LNCaP clone FGC (cell line): ENCODE measurements around the gene SEC14L6.
"Not testable (repeated sequence)": the region's sequence is repeated elsewhere in the genome, so short reads cannot be mapped to it uniquely, and the experiment has no call there.

Source experiments
- DNase-seq: peaks from one replicate; pipeline ENCODE4 v3.0.0-alpha.2; 2011; ENCODE audit warnings: low read depth
- H3K4me3 ChIP-seq: 2 replicates; pipeline ENCODE4 v1.5.1; 2011; ENCODE audit warnings: mild to moderate bottlenecking, low read depth, low read length, control low read depth
- TF ChIP-seq, protein P1 (sequence below): IDR thresholded peaks from 2 replicates; pipeline ENCODE4 v1.5.1; 2012; ENCODE audit warnings: mild to moderate bottlenecking; ENCODE audit not compliant: control insufficient read depth, insufficient read depth; ENCODE audit errors: extremely low read depth

Gene SEC14L6

DNA sequence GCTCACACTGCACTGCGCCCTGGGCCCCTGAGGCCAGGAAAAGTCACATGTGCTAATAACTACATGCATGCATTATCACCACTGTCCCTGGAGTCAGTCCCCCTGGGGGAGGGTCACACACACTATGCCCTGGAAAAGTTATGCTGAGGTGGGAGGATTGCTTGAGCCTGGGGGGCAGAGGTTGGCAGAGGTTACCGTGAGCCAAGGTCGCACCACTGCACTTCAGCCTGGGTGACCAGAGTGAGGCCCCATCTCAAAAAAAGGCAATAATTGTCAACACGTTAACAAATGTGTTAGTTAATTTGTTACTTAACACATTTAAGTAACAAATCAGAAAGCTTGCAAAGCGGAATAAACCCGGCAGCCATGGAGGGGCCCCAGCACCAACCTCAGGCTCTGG lies 13.3 kb upstream of the SEC14L6 start:
- DNase-seq = no peak
- TF ChIP-seq, protein P1, sequence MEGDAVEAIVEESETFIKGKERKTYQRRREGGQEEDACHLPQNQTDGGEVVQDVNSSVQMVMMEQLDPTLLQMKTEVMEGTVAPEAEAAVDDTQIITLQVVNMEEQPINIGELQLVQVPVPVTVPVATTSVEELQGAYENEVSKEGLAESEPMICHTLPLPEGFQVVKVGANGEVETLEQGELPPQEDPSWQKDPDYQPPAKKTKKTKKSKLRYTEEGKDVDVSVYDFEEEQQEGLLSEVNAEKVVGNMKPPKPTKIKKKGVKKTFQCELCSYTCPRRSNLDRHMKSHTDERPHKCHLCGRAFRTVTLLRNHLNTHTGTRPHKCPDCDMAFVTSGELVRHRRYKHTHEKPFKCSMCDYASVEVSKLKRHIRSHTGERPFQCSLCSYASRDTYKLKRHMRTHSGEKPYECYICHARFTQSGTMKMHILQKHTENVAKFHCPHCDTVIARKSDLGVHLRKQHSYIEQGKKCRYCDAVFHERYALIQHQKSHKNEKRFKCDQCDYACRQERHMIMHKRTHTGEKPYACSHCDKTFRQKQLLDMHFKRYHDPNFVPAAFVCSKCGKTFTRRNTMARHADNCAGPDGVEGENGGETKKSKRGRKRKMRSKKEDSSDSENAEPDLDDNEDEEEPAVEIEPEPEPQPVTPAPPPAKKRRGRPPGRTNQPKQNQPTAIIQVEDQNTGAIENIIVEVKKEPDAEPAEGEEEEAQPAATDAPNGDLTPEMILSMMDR = no peak
- H3K4me3 ChIP-seq = no peak overlapping the region

DNA sequence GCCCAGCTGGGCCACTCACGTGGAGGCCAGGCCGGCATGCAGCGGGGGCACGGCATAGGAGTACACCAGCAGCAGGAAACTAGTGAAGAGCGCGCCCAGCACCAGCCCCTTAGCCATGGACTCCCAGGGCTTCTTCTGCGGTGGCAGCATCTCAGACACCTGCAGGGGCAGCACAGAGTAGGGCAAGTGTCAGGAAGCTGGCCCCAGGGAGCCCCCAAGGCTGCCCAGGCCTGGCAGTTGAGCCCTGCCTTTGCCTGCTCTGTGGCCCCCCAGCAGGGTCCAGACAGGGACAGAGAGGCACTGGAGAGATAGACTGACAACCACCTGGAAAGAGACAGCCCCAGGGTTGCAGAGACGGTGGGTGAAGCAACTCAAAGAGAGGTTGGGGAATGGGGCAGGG lies 10.7 kb upstream of the SEC14L6 start:
- DNase-seq = no peak
- TF ChIP-seq, protein P1 = no peak

DNA sequence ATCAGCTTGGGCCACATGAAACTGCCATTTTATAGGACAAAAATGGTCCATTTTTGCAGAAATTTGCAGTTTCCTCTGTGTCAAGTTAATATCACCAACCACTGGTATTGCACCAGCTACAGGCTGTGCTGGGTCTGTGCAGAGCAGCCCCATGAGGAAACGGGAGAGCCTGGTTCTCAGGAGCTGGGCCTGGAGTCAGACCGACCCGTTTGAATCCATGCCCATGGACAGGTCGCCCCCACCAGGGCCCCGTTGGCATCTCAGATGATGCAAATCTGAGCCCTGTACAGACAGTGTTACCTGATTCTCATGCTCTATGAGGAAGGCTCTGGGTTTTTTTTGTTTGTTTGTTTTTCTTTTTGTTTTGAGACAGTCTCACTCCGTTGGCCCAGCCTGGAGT lies 9.8 kb upstream of the SEC14L6 start:
- no peak overlapping the region for H3K4me3 ChIP-seq
- TF ChIP-seq, protein P1 = no peak
- no peak for DNase-seq

More for the DNA sequence above, 10.7 kb upstream of the SEC14L6 start:
- no peak overlapping the region for H3K4me3 ChIP-seq

DNA sequence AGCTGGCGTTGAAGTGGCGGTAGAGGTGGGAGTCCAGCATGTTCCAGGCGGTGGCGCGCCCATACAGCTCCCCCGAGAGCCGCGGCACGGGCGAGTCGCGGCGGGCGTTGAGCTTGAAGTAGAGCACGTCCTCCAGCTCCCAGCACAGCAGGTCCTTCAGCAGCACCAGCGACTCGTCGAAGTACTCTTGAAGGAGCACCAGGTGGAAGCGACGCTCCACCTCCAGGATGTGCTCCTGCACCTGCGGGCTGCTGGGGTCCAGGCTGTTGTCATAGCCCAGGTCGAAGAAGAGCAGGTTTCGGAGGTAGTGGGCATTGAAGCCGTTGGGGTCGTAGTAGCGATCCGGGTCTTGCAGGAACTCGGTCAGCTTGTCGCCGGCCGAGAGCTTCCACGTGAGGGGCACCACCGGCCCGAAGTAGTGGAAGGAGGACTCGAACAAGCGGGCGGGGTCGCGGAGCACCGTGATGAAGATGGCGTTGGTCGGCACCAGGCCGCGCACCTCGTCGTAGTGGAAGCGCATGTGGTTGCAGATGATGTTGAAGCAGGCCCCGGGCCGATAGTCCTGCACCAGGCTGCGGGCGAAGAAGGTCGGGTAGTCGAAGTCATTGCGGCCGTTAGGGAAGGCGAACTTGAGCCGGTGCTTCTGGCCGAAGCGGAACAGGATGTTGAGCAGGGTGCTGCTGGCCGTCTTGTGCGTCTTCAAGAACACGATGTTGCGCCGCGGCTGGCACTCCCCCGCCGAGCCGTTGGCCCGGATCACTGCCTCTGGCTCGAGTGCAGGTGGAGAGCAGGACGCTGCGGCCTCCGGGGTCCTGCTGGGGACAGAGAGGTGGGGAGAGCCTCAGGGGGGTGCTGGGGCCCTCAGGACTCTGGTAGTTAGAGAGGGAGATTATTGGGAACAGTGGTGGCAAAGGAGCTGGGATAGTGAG lies 9.0 kb upstream of the SEC14L6 start:
- TF ChIP-seq, protein P1 = no peak
- DNase-seq = no peak

DNA sequence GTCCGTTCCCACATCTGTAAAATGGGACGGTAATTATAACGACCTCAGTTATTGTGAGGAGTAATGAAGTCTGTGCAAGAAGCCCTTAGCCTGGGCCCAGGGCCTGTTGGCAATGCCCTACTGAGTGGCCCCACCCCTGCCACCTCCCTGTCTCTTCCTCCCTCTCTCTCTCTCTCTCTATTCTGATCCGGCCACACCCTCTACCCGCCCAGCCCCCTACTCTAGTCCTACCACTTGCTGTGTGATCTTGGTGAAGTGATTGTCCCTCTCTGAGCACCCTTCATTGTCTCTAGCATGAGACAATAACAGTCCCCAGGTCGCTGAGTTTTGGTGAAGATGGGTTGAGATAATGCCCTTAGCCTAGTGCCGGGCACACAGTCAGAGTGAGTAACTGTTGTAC lies 7.4 kb upstream of the SEC14L6 start:
- TF ChIP-seq, protein P1 = no peak
- no peak overlapping the region for H3K4me3 ChIP-seq
- DNase-seq = no peak

More for the DNA sequence above, 9.0 kb upstream of the SEC14L6 start:
- H3K4me3 ChIP-seq = no peak overlapping the region

DNA sequence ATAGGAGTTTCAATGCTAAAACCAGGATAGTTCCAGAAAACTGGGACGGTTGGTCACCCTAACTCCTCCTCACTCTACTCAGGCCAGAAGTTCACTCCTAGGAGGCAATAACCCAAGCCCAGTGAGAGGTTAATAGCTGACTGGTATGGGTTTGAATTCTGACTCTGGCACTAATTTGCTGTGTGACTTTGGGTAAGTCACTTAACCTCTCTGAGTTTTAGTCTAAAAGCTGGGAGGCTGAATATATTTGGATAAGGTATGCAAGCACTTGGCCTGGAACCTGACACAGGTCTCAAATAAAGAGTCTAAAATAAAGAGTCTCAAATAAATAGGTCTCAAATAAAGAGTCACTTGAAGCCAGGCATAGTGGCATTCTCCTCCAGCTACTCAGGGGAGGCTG lies 6.2 kb upstream of the SEC14L6 start:
- TF ChIP-seq, protein P1 = no peak
- no peak for DNase-seq
- H3K4me3 ChIP-seq = no peak overlapping the region

DNA sequence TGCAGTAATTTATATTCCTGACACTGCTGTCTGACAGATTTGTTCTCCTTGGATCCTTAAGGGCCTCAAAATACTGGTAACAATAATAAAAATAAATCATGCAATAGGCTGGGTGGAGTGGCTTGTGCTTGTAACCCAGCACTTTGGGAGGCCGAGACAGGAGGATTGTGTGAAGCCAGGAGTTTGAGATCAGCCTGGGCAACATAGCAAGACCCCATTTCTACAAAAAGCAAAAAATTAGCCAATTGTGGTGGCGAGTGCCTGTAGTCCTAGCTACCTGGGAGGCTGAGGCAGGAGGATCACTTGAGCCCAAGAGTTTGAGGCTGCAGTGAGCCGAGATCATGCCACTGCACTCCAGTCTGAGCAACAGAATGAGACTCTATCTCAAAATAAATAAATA lies 5.3 kb upstream of the SEC14L6 start:
- not testable (repeated sequence) for H3K4me3 ChIP-seq, DNase-seq
